HG03108 (cell line): ENCODE measurements around the gene RBL1.
"Not testable (repeated sequence)": the region's sequence is repeated elsewhere in the genome, so short reads cannot be mapped to it uniquely, and the experiment has no call there.

Source experiments
- ATAC-seq: cut with Tn5 transposase; IDR thresholded peaks from one replicate; pipeline ENCODE4 v1.9.1; 2021; ENCODE audit warnings: moderate library complexity; ENCODE audit not compliant: unreplicated experiment

The RBL1 gene

DNA sequence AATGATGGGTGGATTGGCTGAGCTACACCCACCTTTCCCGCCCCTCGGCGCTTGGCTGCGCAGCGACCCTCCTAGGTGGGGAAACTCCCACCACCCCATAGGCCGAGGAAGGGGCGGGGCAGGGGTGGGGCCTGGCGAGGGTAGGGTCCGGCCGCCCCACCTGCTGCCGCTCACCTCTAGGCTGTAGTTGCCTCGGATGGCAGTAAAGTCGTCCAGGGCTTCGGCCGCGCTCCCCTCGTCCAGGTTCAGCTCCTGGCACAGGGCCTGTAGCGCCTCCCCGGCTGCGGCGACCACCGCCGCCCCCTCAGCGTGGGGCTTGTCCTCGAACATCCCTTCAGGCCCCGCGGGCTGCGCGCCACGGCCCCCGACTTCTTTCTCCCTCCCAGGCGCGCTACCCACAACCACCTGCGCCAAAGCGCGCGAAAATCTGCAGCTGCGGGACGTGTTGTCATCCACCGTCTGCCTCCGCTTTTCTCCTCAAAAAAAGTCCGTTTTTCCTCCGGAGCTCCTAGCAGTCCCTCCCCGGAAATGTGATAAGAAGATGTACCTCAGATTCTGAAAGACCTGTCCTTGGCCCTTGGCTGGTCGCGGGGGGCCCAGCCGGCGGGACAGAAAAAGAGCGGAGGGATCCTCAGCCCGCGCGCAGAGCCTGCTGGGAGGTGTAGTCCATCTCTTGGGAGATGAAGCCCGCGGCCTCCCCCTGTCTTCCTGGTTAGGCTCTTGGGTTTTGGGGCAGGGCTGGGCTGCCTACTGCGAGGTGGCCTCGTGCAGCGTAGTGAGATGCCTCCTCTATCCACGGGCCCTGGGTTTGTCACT lies at the start of gene RBL1:
Gene RBL1 (minus strand): TSS at position 399 of the 816 bp plus-strand sequence. CDS start 69 bp downstream, at position 330.
- peak; percentile 68 for ATAC-seq

GRCh38 chr20:37144856-37145404 lies 49.1 kb upstream of the RBL1 start:
- no peak for ATAC-seq

DNA sequence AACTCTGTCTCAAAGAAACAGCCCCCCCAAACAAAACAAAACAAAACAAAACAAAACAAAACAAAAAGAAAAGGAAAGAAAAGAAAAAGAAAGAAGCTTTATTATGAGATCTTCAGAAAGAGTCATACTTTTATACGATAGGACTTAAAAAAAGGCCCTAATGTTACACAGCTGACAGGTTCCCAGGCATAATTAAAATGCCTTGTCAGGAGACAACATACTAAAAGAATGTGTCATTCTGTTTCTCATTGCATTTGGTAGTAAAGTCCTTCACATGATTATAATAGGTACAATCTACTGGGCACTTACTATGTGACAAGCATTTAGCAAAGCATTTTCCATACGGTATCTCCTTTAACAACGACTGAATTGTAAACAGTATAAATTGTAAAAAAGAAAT lies 46.9 kb upstream of the RBL1 start:
- no peak for ATAC-seq

DNA sequence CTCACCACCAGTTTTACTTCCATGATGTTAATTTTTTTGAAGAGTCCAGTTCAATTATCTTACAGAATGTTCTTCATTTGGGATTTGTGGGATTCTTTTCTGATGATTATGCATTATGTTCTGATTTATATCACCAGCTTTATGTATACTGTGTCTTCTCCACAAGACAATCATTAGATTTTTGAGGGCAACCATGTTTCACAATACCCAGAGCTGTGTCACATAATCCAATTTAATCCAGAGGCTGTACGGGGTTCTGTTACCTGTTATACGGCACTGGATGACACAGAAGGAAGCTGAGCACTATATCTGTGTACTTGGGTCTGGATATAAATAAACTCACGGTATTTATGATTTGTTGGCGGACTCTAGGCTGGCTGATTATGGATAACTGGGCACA lies 41.8 kb upstream of the RBL1 start:
- ATAC-seq: no peak

- ATAC-seq: no peak
Observed at GRCh38 chr20:37133952-37134351, 38.2 kb upstream of the RBL1 start.

DNA sequence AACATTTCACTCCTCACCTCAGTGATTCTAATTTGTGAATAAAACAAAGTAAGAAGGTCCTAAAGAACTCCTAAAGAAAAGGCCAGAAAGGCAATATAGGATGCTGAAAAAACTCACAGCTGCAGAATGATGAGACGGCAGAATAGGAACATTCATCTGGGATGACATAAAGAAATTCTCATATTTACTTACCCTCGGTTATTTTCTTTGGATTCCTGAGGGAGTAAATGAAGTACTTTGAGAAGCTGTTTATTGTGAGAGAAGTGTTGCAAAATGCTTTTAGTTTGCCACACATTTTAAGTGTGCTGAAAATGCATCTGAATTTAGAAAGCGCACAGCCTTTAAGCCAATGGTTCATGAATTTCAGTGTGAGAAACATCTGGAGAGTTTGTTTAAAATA lies 35.7 kb upstream of the RBL1 start:
- ATAC-seq: no peak

DNA sequence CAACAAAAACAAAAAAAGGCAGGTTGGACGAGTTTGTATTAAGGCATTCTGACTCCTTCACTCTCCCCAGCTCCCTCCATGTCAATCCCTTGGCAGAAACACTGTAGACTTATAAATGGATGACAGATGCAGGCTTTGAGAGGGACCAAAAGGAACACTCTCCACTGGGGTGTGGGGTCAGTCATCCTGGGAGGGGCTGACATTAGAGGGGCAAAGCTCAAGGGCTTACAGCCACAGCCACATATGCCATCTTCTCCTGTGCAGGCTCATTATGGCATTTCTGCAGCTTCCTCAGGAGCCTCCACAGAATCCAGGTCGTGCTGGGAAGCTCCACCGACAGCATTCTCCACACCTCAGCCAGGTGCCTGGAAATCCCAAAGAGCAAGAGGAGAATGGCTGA lies 33.0 kb upstream of the RBL1 start:
- no peak for ATAC-seq

DNA sequence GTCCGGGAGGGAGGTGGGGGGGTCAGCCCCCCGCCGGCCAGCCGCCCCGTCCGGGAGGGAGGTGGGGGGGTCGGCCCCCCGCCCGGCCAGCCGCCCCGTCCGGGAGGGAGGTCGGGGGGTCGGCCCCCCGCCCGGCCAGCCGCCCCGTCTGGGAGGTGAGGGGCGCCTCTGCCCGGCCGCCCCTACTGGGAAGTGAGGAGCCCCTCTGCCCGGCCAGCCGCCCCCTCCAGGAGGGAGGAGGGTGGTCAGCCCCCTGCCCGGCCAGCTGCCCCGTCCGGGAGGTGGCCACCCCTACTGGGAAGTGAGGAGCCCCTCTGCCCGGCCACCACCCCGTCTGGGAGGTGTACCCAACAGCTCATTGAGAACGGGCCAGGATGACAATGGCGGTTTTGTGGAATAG lies 30.5 kb upstream of the RBL1 start:
- ATAC-seq: not testable (repeated sequence)

DNA sequence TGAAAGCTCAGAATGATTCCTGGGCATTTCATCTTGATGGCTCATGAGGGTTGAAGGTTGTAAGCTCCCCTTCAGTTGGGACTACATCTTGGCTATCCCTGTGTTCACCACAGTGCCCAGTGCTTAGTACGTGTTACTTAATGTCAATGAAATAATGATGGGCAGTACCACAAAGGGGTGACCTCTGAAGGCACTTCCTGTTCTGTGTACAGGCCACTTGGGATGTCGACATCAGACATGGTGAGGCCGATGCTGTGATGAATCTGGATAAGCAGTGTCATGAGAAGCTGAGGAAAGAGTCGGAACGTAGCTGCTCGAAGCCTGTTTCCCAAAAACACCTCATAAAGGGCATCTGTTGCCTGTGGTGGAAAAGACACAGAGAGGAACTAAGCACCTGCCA lies 27.6 kb upstream of the RBL1 start:
- no peak for ATAC-seq

GRCh38 chr20:37120497-37120896 lies 24.7 kb upstream of the RBL1 start:
- ATAC-seq: no peak

DNA sequence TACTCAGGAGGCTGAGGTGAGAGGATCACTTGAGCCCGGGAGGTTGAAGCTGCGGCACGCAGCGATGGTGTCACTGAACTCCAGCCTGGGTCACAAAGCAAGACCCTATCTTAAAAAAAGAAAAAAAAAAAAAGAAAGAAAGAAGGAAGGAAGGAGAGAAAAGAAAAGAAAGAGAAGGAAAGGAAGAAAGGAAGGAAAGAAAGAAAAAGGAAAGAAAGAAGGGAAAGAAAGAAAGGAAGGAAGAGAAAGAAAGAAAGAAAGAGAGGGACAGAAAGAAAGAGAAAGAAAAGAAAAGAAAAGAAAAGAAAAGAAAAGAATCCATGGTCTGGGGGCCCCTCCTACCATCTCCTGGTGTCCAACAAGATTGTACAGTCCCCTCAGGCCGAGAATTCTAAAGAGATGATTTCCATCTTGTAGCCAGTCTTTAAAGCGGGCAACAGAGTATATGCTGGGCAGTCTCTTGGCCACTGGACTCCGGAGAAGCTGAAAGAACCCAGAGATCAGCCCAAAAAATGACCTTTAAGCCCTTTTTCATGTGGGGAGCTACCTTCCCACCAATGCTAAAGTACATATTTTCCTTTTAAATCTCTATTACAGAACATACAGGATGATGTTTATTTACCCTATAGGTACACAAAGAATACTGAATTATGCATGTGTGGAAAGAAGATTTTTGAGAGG lies 23.7 kb upstream of the RBL1 start:
- no peak for ATAC-seq

- no peak for ATAC-seq
Observed at GRCh38 chr20:37114012-37114411, 18.2 kb upstream of the RBL1 start.

- no peak for ATAC-seq
Observed at GRCh38 chr20:37111926-37112455, 16.2 kb upstream of the RBL1 start.

DNA sequence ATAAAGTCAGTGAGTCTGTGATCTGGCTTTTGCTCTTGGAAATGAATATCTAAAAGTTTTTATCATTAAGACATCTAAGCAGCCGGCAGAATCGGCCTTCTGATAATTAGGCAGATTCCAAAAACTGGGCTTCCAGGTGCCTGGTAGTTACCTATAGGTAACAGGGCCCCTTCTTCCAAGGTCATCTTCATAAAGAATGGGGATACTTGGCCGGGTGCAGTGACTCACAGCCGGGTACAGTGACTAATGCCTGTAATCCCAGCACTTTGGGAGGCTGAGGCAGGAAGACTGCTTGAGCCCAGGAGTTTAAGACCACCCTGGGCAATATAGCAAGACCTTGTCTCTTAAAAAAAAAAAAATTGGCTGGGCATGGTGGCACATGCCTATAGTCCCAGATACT lies 12.9 kb upstream of the RBL1 start:
- ATAC-seq: no peak

DNA sequence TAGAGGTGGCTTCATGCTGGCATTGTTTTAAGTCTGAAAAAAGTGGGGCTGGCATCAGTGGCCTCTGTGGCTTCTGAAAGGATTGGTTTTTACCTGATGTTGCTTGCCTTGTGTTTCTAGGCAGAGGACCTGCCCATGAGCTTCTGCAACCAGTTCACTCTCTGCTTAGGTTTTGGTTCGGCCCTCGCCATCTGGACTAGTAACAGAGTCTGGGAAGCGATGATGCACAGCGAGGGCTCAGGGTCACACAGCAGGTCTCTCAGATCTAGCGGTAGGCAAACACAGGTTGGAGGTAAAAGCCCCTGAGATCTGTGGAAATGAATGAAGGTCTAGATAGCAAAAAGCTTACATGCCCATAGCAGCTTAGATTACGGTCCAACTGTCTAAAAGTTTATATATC lies 6.8 kb upstream of the RBL1 start:
- ATAC-seq: no peak

DNA sequence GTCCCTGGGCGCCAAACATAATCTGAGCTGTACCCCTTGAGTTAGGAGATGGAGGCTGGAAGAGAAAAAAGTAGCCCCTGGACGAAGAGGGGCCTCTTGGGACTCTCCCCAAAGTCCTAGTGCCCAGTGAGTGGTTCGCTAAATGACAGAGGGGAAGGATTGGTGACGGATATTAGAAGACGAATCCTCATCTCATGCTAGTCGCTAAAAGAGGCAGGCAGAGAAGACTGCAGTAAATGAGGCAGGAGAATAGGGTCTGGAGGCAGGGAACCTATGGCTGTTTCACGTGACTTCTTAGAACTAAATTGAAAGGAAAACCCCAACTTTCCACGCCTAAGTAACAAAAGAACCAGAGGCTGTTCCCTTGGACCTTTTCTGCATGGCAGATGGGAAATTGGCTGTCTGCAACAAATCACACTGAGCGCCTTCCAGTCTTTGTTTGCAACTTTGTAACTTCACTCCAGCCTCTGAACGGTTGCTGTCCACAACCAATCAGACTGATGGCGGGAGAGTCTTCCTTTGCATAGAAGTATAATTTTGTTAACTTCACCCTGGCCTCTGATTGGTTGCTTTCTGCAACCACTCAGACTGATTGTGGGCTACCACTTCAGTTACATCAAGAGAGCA lies 731 bp upstream of the RBL1 start:
- no peak for ATAC-seq

DNA sequence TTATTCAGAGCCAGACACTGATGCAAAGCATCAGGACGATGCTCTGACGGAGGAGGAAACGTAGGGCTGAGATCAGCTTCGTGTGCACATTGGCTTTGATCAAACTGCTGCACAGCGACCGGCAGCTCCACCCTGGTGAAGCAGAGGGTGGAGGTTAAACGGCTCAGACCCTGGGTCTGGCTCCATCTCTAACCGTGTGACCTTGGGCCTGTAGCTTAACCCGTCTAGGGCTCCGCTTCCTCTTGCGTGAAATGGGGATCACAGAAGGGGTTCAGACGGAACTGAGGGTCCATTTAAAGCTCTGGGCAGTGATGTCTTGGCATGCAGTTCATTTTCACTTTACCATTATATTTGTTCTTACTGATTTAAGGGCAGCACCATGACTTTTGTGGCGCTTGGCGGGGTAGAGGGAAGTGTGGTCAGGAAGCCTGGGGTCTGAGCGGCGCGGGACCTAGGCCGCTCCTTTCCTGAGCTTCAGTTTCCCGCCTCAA lies 644 bp downstream of the RBL1 start:
- peak; percentile 17 for ATAC-seq

DNA sequence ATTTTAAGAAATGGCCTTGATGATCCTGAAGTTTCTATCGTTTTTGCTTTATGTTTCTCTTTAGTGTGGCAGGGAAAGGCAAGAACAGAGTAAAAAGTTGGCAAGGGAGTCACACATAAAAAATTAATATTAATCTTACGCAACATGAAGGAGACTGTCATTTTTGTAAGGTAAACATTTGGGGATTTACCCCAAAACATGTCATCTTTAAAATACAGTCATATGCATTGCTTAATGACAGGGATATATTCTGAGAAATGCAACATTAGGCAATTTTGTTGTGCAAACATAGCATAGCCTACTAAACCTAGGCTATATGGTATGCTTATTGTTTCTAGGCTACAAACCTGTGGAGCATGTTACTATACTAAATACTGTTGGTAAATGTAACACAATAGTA lies 5.4 kb downstream of the RBL1 start:
- ATAC-seq: no peak

DNA sequence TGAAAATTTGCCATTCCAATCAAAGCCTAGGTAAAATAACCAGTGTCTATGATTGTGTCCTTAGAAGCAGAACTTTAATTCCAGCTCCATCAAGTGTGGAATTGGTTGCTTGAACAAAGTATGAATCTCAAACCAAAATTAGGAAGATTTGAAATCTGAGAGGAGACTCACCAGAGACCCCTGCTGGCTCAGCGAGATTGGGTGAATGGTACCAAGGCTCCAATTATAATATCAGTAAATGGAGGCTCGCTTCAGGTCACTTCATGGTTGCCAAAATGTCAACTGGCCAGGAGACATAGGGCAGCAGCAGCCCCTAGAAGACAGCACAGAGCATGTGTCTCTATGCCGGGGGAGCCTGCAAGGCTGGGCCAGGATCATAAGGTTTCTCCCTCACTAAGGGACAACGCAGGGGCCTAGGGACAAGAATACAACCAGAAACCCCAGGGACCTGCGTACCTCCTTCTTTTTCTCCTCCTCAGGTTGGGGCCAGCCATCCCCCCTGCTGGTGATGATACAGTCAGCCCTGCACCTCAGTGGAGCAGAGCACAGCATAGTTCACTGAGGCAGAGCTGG lies 14.0 kb downstream of the RBL1 start:
- no peak for ATAC-seq

DNA sequence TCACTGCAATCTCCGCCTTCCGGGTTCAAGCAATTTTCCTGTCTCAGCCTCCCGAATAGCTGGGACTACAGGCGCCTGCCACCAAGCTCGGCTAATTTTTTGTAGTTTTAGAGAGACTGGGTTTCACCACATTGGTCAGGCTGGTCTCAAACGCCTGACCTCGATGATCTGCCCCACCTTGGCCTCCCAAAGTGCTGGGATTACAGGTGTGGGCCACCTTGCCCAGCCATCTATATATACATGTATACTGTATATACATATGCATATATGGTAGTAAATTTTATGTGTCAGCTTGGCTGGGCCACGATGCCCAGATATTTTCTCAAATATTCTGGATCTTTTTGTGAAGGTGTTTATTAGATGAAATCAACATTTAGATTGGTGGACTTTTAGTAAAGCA lies 18.8 kb downstream of the RBL1 start:
- no peak for ATAC-seq
